HG03432 (cell line): Measurements from ENCODE around the gene SMPD3.

Experiments
- ATAC-seq: cut with Tn5 transposase; IDR thresholded peaks from one replicate; pipeline ENCODE4 v1.9.1; 2021; ENCODE audit warnings: mild to moderate bottlenecking, moderate library complexity; ENCODE audit not compliant: unreplicated experiment

Gene SMPD3

DNA sequence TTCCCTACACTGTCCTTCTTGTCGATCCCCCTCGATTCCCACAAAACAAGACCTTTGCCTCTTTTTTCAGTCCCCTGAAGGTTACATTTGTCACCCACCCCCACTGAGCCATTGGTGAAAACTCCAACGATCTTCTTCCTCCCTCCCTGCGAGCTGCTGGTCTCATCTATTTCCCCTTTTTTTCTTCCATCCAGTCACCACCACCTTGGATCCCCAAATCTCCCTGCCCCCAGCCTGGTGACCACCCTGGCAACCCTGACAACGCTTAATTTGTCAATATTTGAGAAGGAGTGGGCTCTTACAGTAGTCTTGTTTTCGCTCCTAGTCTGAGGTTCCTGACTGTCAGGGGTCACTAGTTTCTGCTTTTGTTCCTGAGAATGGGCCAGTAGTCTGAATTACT, 62.9 kb downstream of the SMPD3 start:
- no peak for ATAC-seq

- ATAC-seq, result peak; percentile 47
Observed at GRCh38 chr16:68384288-68385161, 63.8 kb downstream of the SMPD3 start.

- no peak for ATAC-seq
Observed at GRCh38 chr16:68383858-68384257, 64.5 kb downstream of the SMPD3 start.

- peak; percentile 49 for ATAC-seq
Observed at GRCh38 chr16:68382296-68382718, 66.0 kb downstream of the SMPD3 start.

DNA sequence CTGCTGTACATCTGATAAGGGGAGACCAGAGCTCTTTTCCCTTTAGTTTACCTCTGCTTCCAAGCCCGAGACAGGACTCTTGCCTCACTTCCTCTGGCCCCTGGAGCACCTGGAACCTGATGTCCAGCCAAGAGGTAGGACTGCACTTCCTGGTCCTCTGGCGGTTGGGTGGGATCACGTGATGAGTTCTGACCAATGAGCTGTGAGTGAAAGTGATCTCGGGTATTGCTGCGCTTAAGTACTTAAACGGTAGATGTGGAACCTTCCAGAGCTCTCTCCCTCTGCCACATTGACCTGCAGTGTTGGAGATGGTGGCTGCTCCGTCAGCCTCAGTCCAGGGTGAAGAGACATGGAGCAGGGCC, 67.0 kb downstream of the SMPD3 start:
- ATAC-seq, result no peak

GRCh38 chr16:68380676-68381362, 67.5 kb downstream of the SMPD3 start:
- no peak for ATAC-seq

DNA sequence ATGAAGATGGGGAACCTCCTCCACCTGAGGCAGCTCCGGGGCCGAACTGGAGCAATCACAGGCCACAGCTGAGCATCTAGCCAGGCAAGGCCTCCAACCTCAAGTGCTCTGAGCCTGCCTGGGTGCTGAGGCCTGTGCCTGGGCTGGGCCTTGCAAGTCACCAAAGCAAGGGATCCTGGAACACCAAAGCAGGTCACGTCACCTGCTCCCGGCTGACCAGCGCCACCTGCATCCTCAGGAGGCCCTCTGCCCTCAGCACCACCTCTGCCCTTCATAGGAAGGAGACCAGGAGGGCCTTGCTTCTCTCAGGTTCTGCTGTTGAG, 68.0 kb downstream of the SMPD3 start:
- no peak for ATAC-seq

DNA sequence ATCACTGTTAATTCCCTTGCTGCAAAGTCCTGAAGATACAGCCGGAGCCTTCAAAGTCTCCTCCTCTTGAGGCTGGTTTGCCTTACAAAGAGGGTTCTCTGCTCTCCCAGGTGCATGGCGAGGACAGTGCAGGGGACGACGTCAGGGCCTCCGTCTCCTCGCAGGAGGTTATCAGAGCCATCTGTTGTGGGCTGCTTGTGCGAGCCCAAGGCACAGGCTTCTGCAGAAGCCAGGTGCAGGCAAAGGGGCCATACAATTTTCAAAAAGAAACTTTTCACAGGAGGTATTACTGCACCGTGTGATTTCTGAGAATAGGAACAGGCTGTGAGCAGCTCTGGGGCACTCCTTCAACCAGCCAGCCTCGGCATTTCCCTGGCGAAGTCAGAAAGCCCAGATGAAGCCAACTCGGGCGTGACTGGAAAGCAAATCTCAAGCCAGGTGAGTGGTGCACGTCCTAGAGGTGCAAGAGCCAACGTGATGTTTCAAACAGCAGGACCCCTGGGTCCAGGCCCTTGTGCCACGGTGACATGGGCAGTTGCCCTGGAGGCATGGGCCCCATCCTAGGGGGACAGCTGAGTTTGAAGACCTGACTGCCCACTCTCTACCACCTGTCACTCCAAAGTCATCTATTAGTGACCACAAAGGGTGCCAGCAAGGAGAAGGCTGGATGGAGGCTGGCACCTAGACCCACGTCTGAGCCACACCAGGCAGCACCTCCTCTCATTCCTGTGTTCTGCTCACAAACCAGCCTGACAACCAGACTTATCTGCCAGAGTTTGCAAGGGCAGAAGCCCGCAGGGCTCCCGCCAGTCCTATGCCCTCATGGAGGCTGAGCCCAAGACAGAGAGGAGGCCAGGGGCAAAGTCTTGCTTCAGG, 68.6 kb downstream of the SMPD3 start:
- ATAC-seq, result no peak

DNA sequence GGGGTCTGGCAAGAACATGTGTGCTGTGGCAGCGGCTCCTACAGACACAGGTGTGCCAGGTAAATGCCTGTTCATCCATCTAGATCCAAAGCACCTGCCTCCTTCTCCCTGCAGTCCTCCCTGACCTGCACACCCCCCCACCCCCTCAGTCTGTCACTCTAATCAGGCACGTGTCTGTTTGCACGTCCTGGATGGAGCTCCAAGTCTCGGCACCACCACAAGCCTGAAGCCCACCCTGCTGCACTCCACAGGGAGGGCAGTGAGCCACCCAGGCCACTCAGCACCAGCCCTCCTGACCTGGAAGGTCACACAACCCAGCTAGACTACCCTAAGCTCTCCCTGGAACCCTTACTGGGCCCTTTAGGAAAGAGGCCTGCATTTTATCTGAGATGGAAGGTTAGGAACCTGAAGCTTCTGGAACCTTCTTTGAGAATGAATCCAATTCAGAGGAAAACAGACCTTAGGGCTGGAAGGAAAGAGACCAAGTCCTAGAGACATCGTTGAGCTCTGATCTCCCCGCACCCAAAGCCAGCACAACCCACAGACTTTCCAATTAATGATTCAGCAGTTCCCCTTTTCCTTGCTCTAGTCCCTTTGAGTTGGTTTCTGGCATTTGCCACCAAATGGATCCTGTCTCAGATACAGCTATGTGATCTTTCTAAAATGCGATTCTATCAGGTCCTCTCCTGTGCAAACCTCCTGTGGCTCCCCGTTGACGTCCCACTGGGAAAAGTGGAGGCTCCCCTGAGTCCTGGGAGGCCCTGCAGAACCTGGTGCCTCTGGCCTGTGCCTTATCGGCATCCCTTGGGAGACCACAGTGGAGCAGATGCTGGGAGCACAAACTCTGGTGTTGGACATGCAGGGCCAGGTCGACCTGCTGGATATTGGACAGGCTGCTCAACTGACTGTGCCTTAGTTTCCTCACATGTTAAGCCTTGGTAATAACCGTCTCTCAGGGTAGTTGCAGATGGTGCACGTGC, 69.6 kb downstream of the SMPD3 start:
- no peak for ATAC-seq

DNA sequence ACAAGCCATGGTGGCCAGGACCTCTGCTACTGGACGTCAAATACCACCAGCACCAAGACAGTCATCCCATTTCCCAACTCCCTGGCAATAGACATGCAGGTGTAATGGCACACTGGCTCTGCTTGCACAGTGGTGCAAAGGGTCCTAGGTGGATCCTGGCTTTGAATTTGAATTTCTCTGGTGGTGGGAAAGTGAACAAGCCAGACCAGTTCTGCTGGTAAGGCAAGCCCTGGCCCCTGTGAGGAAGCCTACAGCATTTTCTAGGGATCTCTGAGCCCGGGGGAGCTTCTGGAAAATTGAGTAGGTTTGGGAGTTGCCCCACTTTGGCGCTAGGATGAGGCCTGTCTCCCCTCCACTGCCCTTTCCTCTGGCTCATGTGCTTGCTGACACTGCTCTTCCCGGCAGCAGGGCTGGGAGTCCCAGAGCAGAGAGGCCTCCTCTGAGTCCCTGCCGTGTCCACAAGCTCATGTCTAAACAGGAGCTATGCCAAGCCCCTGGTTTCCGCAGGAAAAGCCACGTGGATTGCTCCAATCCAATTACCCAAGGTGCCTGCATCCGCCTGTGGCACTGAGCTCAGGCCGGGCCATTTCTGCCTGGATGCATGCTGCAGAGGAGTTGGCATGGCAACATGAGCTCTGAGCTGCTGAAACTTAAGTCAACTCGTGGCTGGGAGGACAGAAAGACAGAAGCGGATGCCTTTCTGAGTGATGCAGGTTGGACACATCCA, 70.5 kb downstream of the SMPD3 start:
- no peak for ATAC-seq

- ATAC-seq, result no peak
Observed at GRCh38 chr16:68377221-68377620, 71.1 kb downstream of the SMPD3 start.

- no peak for ATAC-seq
Observed at GRCh38 chr16:68376590-68376989, 71.7 kb downstream of the SMPD3 start.

- no peak for ATAC-seq
Observed at GRCh38 chr16:68375801-68376536, 72.3 kb downstream of the SMPD3 start.

- no peak for ATAC-seq
Observed at GRCh38 chr16:68374961-68375660, 73.2 kb downstream of the SMPD3 start.

DNA sequence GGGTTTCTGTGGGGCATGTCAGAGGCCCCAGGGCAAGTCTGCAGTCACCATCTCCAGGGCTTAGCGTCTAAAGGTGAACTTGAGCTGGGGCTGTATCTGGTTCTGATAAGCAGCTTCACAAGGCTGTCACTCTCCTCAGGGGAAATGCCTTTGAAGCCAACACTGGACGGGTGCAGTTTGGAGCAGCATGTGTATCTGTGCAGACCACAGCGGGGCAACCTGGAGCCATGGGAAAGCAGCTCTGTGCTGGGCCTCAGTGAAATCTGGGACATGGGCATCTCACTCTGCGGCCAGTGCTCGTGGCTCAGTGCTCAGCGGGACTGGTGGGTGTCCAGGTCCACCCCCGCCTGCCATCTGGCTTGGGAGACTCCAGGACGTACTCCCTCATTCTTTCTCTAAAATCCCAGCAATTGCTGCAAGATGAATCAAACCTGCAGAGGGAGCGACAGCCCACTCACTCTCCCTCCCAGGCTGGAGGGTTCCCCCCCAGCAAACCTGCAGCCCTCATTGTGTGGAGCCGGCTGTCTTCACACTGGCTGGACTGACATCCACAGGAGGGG, 74.0 kb downstream of the SMPD3 start:
- no peak for ATAC-seq

GRCh38 chr16:68373528-68374245, 74.6 kb downstream of the SMPD3 start:
- ATAC-seq, result no peak

DNA sequence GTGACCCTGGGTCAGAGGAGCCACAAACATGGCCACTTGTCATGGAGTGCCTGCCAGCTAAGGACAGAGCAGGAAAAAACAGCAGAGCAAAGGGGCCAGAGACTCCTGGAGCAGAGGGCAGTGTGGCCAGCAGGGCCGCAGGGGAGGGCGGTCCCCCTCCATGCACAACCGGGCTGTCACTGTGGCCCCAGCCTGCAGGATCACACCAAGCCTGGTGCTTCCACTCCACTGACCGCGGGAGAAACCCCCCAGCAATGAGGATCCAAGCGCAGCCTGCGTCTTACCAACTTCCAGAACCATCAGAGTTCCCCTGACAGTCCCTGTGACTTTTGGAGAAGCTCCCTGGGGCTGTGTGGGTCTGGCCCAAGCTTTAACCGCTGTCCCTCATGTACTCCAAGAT, 75.5 kb downstream of the SMPD3 start:
- no peak for ATAC-seq

DNA sequence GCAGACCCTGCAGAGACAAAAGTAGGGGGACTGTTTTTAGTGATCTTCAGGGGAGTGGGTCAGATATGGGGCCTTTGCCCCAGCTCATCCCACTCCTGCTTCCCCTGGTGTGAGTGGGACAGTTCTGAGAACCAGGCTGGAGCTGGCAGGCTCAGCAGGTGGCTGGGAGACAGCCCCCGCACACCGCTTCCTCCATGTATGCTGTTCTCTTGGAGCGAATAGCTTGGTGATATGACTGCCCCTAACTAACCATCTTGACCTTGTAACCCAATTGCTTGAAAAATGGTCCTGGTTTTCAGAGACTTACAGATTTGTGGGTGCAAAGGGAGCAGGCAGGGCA, 76.0 kb downstream of the SMPD3 start:
- ATAC-seq, result no peak
